Measurements from ENCODE around the gene NIPSNAP3A.
"Not testable (repeated sequence)": the region's sequence is repeated elsewhere in the genome, so short reads cannot be mapped to it uniquely, and the experiment has no call there.

Gene NIPSNAP3A

DNA sequence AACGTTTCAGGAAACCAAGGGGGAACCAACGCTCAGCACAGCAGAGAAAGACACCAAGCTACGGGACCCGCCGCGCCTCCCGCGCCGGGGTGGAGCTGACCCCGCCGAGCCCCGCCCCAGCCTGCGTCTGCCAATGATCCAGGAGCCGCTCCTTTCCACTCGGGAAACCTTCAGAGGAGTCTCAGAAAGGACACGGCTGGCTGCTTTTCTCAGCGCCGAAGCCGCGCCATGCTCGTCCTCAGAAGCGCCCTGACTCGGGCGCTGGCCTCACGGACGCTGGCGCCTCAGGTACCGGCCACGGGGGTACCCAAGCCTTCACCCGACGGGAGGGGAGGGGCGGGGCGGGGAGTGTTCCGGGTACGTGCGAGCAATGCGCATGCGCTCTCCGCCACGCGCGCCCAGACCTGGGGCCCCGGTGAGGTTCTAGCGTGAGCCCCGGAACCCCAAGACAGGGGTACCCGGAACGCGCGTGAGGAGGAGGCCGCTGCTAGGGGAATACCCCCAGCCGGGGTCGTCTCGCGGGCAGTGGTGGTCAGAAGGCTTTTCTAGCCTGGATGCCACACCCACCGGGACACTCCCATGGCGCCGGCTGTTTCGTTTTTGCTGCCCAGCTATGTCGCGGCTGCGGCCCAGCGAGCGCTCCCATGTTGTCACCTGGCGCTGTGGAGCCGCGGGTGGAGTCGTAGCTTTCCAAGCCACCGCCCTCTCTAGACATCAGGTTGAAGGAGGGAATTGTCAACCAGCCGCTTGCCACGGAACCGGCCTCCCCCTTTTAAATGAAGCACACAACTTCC lies at the start of gene NIPSNAP3A:
Gene NIPSNAP3A, plus strand, starts transcription at position 119 of the 794 bp plus-strand sequence. Its CDS starts 110 bp downstream, at position 229.
- peak; percentile 51 for TF ChIP-seq POLR2A (IDR thresholded peaks at IDR 0.05; ENCODE audit: extremely low read depth, insufficient read length)
- TF ChIP-seq MYC (IDR thresholded peaks at IDR 0.05; ENCODE audit: low read depth, low read length): peak; percentile 60
- TF ChIP-seq, protein P1, sequence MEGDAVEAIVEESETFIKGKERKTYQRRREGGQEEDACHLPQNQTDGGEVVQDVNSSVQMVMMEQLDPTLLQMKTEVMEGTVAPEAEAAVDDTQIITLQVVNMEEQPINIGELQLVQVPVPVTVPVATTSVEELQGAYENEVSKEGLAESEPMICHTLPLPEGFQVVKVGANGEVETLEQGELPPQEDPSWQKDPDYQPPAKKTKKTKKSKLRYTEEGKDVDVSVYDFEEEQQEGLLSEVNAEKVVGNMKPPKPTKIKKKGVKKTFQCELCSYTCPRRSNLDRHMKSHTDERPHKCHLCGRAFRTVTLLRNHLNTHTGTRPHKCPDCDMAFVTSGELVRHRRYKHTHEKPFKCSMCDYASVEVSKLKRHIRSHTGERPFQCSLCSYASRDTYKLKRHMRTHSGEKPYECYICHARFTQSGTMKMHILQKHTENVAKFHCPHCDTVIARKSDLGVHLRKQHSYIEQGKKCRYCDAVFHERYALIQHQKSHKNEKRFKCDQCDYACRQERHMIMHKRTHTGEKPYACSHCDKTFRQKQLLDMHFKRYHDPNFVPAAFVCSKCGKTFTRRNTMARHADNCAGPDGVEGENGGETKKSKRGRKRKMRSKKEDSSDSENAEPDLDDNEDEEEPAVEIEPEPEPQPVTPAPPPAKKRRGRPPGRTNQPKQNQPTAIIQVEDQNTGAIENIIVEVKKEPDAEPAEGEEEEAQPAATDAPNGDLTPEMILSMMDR (IDR thresholded peaks at IDR 0.05; ENCODE audit: low read depth, low read length): no peak
- TF ChIP-seq, protein P2, sequence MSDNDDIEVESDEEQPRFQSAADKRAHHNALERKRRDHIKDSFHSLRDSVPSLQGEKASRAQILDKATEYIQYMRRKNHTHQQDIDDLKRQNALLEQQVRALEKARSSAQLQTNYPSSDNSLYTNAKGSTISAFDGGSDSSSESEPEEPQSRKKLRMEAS (IDR thresholded peaks at IDR 0.05; ENCODE audit: low read depth, low read length): no peak; the same call in none of the 2 replicates
- DNase-seq (ENCODE audit: low read depth): peak; percentile 91
- peak within 1 kb of the TSS; percentile 87 for H3K4me3 ChIP-seq (ENCODE audit: low read depth, low read length)

DNA sequence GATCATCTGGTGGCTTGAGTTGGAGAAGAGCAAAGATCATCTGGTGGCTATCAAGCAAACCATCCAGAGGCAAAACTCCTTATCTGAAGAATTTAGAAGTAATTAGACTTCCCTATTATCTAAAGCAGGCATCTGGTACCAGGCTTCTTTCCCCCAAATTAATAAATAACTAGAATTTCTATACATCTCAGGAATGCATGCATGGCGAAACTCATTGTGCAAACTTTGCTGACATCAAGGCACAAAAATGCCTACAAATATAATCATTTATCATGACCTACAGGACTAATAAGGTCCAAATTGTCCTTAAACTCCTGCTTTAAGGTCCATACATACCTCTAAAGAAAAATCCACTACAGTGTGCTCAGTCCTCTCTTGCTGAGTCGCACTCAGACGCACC lies 47.2 kb upstream of the NIPSNAP3A start:
- no peak overlapping the region for H3K4me3 ChIP-seq (ENCODE audit: low read depth, low read length)
- TF ChIP-seq MYC (IDR thresholded peaks at IDR 0.05; ENCODE audit: low read depth, low read length) (no peak), POLR2A (IDR thresholded peaks at IDR 0.05; ENCODE audit: extremely low read depth, insufficient read length) (no peak)
- TF ChIP-seq, protein P2 (IDR thresholded peaks at IDR 0.05; ENCODE audit: low read depth, low read length): no peak
- TF ChIP-seq, protein P1 (IDR thresholded peaks at IDR 0.05; ENCODE audit: low read depth, low read length): no peak
- DNase-seq (ENCODE audit: low read depth): no peak

DNA sequence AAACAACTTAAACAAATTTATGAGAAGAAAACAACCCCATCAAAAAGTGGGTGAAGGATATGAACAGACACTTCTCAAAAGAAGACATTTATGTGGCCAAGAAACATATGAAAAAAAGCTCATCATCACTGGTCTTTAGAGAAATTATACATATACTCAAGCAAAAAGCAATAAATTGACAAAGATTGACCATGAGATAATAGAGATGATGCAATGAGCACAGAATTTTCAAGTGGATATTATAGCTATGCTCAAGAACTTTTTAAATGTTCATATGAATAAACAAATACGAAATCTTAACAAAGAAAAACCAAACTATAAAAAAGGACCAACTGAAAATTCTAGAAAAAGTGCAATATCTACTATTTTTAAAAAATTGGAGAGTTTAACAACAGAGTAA lies 38.7 kb upstream of the NIPSNAP3A start:
- DNase-seq (ENCODE audit: low read depth): not testable (repeated sequence)

DNA sequence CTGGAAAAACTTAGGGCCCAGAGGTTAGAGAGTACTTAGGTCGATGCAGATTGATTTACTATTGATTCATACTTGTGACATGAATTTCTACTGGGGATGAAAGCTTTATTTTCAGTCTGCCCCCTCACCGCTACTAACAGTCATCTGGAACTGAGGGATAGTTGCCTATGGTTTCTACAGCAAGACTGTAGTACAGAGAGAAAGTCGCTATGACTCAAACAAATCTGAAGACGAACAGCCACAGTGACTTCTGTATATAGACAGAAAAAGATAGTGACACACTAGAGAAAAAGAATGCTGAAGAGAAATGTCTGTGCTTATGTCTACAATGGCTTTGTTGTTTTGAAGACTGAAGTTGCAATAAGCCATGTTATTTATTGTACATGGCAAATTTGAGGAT lies 35.9 kb upstream of the NIPSNAP3A start:
- TF ChIP-seq, protein P2 (IDR thresholded peaks at IDR 0.05; ENCODE audit: low read depth, low read length): no peak
- TF ChIP-seq POLR2A (IDR thresholded peaks at IDR 0.05; ENCODE audit: extremely low read depth, insufficient read length) (no peak), MYC (IDR thresholded peaks at IDR 0.05; ENCODE audit: low read depth, low read length) (no peak)
- TF ChIP-seq, protein P1 (IDR thresholded peaks at IDR 0.05; ENCODE audit: low read depth, low read length): no peak
- H3K4me3 ChIP-seq (ENCODE audit: low read depth, low read length): no peak overlapping the region
- DNase-seq (ENCODE audit: low read depth): no peak

More for the DNA sequence above, 38.7 kb upstream of the NIPSNAP3A start:
- H3K4me3 ChIP-seq (ENCODE audit: low read depth, low read length): not testable (repeated sequence)

DNA sequence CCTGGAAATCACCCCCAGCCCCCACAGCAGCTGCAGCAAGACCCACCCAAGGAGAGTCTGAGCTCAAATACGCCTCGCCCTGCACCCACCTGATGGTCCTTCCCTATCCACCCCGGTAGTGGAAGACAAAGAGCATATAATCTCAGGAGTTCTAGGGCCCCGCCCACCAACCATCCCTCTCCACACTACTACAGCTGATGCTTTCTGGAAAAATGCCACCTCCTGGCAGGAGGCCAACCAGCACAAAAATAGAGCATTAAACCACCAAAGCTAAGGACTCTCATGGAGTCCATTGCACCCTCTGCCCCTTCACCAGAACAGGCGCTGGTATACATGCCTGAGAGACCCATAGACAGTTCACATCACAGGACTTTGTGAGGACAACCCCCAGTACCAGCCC lies 22.5 kb upstream of the NIPSNAP3A start:
- TF ChIP-seq, protein P1 (IDR thresholded peaks at IDR 0.05; ENCODE audit: low read depth, low read length): no peak
- no peak for TF ChIP-seq MYC (IDR thresholded peaks at IDR 0.05; ENCODE audit: low read depth, low read length)
- TF ChIP-seq, protein P2 (IDR thresholded peaks at IDR 0.05; ENCODE audit: low read depth, low read length): no peak
- no peak for TF ChIP-seq POLR2A (IDR thresholded peaks at IDR 0.05; ENCODE audit: extremely low read depth, insufficient read length)
- no peak for DNase-seq (ENCODE audit: low read depth)

DNA sequence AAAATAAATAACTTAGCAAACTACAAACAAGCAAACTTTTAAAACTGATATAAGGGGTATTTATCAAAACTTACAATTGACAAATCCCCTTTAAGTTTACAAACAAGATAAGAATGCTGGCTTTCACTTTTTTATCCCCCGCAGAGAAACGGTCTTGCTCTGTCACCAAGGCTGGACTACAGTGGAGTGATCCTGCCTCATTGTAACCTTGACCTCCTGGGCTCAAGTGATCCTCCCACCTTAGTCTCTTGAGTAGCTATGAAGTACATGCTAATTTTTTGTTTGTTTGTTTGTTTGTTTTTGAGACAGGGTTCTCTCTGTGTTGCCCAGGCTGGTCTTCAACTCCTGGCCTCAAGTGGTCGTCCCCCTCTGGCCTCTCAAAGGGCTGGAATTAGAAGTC lies 9.0 kb upstream of the NIPSNAP3A start:
- no peak for DNase-seq (ENCODE audit: low read depth)
- TF ChIP-seq, protein P1 (IDR thresholded peaks at IDR 0.05; ENCODE audit: low read depth, low read length): no peak
- TF ChIP-seq POLR2A (IDR thresholded peaks at IDR 0.05; ENCODE audit: extremely low read depth, insufficient read length) (no peak), MYC (IDR thresholded peaks at IDR 0.05; ENCODE audit: low read depth, low read length) (no peak)
- TF ChIP-seq, protein P2 (IDR thresholded peaks at IDR 0.05; ENCODE audit: low read depth, low read length): no peak
- no peak overlapping the region for H3K4me3 ChIP-seq (ENCODE audit: low read depth, low read length)

More for the DNA sequence above, 22.5 kb upstream of the NIPSNAP3A start:
- H3K4me3 ChIP-seq (ENCODE audit: low read depth, low read length): no peak overlapping the region
